HEK293 (cell line): ENCODE measurements around the gene INPP5F.

Source experiments
- BCL11B ChIP-seq: fragments of 450-650 bp; formaldehyde crosslinking; IDR thresholded peaks from 2 replicates; pipeline ENCODE4 v1.5.1; 2016; ENCODE audit warnings: low read depth, missing biosample characterization, missing genetic modification characterization
- CTCF ChIP-seq: fragments of 450-650 bp; formaldehyde crosslinking; IDR thresholded peaks from 2 replicates; pipeline ENCODE4 v1.5.1; 2016; ENCODE audit warnings: missing biosample characterization, missing genetic modification characterization
- SP2 ChIP-seq: fragments of 450-650 bp; formaldehyde crosslinking; IDR thresholded peaks from 2 replicates; pipeline ENCODE4 v1.5.1; 2016; ENCODE audit warnings: missing biosample characterization, missing genetic modification characterization
- TRIM28 ChIP-seq: IDR thresholded peaks from 2 replicates; pipeline ENCODE4 v1.6.1; 2011; ENCODE audit warnings: low read length, control low read depth, borderline replicate concordance
- ZNF174 ChIP-seq: fragments of 450-650 bp; formaldehyde crosslinking; IDR thresholded peaks from 2 replicates; pipeline ENCODE4 v1.5.0; 2017; ENCODE audit warnings: missing biosample characterization, mild to moderate bottlenecking, missing genetic modification characterization
- ZNF24 ChIP-seq: fragments of 450-650 bp; formaldehyde crosslinking; IDR thresholded peaks from 2 replicates; pipeline ENCODE4 v1.5.1; 2016; ENCODE audit warnings: missing biosample characterization, missing genetic modification characterization
- ZNF292 ChIP-seq: fragments of 450-650 bp; formaldehyde crosslinking; IDR thresholded peaks from 2 replicates; pipeline ENCODE4 v1.5.1; 2016; ENCODE audit warnings: low read depth, missing biosample characterization, missing genetic modification characterization, borderline replicate concordance
- ZNF501 ChIP-seq: fragments of 450-650 bp; formaldehyde crosslinking; IDR thresholded peaks from 2 replicates; pipeline ENCODE4 v1.5.1; 2016; ENCODE audit warnings: missing biosample characterization, missing genetic modification characterization
- ZNF510 ChIP-seq: fragments of 450-650 bp; formaldehyde crosslinking; IDR thresholded peaks from 2 replicates; pipeline ENCODE4 v1.5.1; 2018; ENCODE audit warnings: mild to moderate bottlenecking, missing genetic modification characterization, missing biosample characterization; ENCODE audit not compliant: insufficient replicate concordance
- ZSCAN18 ChIP-seq: fragments of 450-650 bp; formaldehyde crosslinking; IDR thresholded peaks from 2 replicates; pipeline ENCODE4 v1.5.1; 2016; ENCODE audit warnings: missing biosample characterization, missing genetic modification characterization

GRCh38 chr10:119872610-119872859 is 146.7 kb downstream of the INPP5F start, which contains the start of gene MCMBP:
- TF ChIP-seq ZNF24, result no peak
- no peak for TF ChIP-seq ZNF174 (tag by site-specific recombination)
- TF ChIP-seq CTCF, result no peak
- no peak for TF ChIP-seq SP2 (tag by site-specific recombination)
- no peak for TF ChIP-seq BCL11B (tag by site-specific recombination)
- no peak for TF ChIP-seq TRIM28
- no peak for TF ChIP-seq ZNF292 (tag by site-specific recombination)
- TF ChIP-seq ZNF501, result no peak
- TF ChIP-seq ZSCAN18 (tag by site-specific recombination), result no peak
- TF ChIP-seq ZNF510 (tag by site-specific recombination), result no peak
